ENCODE data around the gene AXDND1. TPM values are rescaled to one million over a fixed set of nuclear protein-coding genes. Genes with fewer than 3 reads are reported as not detected.

The AXDND1 gene
- total RNA-seq, 2 donors from 2014 or later, result 3.6 TPM; not detected in 1

DNA sequence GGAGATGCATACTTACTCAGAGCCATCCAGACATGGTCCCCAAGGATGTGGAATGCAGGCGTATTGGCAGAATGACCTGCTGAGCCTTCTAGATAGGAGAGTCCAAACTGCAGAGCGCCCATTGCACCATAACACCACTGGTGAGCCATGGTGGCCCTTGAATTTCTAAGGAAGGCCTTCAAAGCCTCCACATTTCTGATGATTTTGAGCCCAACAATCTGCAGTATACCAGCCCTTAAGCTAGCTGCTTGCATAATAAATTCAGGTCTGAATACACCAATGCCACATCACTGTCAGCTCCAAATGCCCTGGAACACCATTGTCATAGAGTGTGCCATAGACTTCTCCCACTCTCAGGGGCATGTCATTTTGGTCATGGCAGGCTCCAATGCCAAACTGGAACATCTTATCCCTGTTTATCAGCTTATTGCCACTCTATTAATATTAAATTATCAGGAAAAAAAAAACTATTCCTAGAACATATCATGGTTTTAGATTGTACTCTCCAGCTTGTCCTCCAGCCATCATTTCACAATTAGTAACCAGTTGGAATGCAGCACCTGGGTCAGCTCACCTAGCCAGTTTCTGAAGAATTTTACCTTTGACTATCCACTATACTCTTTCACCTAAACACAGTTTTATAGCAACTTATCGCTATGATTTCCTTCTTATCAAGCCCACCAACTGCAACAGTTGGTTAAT lies 183.0 kb downstream of the AXDND1 start:
- ATAC-seq (no peak), DNase-seq (no peak)
- Histone ChIP-seq H3K9me3 (no peaks in the 10 kb centered on the region), H3K27me3 (no peaks in the 10 kb centered on the region), H3K4me3 (no peak overlapping the region), H3K27ac (no peak overlapping the region), H3K36me3 (replicated peaks in 1 of 2; ENCODE audit: insufficient read depth in 1 of 2, low read depth in 2 of 2) (no peaks in the 10 kb centered on the region), H3K4me1 (peaks cover 5% of the 10 kb centered on the region)
- WGBS, 2 donors, result 48 to 69% methylated on average over 3 of the region's 3 CpGs
- TF ChIP-seq, protein P1, sequence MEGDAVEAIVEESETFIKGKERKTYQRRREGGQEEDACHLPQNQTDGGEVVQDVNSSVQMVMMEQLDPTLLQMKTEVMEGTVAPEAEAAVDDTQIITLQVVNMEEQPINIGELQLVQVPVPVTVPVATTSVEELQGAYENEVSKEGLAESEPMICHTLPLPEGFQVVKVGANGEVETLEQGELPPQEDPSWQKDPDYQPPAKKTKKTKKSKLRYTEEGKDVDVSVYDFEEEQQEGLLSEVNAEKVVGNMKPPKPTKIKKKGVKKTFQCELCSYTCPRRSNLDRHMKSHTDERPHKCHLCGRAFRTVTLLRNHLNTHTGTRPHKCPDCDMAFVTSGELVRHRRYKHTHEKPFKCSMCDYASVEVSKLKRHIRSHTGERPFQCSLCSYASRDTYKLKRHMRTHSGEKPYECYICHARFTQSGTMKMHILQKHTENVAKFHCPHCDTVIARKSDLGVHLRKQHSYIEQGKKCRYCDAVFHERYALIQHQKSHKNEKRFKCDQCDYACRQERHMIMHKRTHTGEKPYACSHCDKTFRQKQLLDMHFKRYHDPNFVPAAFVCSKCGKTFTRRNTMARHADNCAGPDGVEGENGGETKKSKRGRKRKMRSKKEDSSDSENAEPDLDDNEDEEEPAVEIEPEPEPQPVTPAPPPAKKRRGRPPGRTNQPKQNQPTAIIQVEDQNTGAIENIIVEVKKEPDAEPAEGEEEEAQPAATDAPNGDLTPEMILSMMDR (IDR thresholded peaks at IDR 0.05), result no peak
- TF ChIP-seq POLR2A (IDR thresholded peaks at IDR 0.05), result no peak
- intact Hi-C loops (cut with DNase I), result no loop called here

DNA sequence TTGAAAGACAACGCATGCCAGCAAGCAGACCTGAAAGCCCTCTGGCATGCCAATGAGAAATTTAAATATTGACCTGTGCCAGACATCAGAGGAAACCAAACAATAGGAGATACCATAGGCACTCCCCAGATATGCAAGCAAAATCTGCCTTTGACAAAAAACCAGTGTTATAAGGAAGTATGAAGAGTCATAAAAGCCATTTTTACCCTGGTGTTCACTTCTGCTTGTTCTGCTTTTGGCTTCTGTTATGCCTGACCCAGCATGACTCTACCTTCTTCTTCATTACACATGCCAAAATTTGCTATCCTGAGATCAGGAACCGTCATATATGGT lies 183.6 kb downstream of the AXDND1 start:
- Histone ChIP-seq H3K27me3 (no peaks in the 10 kb centered on the region), H3K9me3 (no peaks in the 10 kb centered on the region), H3K27ac (no peak overlapping the region), H3K4me1 (peaks cover 5% of the 10 kb centered on the region), H3K36me3 (replicated peaks in 1 of 2; ENCODE audit: insufficient read depth in 1 of 2, low read depth in 2 of 2) (no peaks in the 10 kb centered on the region), H3K4me3 (no peak overlapping the region)
- no peak for ATAC-seq
- 39 to 55% methylated on average over 2 of the region's 2 CpGs for WGBS, 2 donors
- DNase-seq, result no peak
- no peak for TF ChIP-seq POLR2A (IDR thresholded peaks at IDR 0.05)
- TF ChIP-seq, protein P1 (IDR thresholded peaks at IDR 0.05), result no peak
- intact Hi-C loops (cut with DNase I), result no loop called here

DNA sequence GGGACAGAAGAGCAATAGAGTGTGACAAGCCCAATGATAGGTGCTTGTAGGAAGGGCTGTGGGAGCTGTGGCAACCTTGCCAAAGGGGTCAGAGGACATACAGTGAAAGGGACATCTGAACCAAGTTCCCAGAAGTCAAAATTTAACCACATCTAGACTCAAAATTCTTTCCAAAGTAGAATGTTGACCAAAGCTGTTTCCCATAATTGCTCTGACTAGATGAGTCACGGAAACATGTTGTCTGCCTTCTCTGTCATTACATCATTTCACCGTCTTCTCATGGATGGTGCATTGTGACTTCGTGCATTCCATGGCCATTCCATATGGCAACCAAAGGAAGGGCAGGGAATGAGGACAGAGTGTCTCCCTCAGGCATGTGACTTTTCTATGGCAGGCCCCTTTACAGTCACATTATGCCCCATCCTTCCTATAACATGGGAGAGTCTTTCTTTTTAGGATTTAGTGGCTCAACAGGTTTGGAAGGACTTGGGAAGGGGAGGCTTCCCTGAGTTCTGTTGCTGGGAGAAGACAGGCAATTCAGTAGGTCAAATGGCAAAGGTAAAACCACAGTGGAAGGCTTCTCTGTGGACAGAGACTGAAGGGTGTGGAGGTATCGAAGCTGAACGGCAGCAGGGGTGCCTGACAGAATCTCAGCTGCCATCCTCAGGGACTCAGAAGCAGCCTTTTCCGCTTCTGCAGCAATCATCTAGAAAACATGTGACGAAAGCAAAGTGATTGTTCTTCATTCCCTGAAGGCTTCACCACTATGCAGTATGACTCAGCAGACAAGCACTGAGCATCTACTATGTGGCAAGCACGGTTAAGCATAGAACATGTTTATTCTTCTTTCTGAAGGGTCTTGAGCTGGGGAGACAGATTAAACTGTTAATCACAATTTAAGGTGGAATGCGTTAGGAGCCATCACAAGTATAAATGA lies 185.2 kb downstream of the AXDND1 start:
- intact Hi-C loops (cut with DNase I), result no loop called here
- Histone ChIP-seq H3K4me3 (no peak overlapping the region), H3K36me3 (replicated peaks in 1 of 2; ENCODE audit: insufficient read depth in 1 of 2, low read depth in 2 of 2) (no peaks in the 10 kb centered on the region), H3K27me3 (no peaks in the 10 kb centered on the region), H3K4me1 (peaks cover 5% of the 10 kb centered on the region), H3K9me3 (no peaks in the 10 kb centered on the region), H3K27ac (no peak overlapping the region)
- WGBS, 2 donors, result 71 to 72% methylated on average over 9 of the region's 9 CpGs
- ATAC-seq (no peak), DNase-seq (no peak)
- TF ChIP-seq, protein P1 (IDR thresholded peaks at IDR 0.05), result no peak
- TF ChIP-seq POLR2A (IDR thresholded peaks at IDR 0.05), result no peak

DNA sequence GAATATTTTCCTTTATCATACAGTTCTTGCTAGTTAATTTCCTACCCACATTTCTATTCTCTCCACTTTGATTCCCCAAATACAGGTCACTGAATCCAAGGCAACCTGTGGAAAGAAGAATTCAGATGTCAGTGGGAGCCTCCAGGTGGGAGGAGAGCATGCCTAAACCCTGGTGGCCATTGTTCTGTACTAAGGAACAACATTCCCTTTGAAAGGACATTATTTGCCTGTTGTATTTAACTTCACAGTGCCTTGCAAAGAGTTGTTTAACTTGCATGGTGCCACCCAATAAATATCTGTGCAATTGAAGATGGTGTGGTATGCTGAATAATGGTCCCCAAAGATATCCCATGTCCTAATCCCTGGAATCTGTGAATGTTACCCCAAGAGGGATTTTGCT lies 188.7 kb downstream of the AXDND1 start:
- Histone ChIP-seq H3K9me3 (no peaks in the 10 kb centered on the region), H3K36me3 (replicated peaks in 1 of 2; ENCODE audit: insufficient read depth in 1 of 2, low read depth in 2 of 2) (no peaks in the 10 kb centered on the region), H3K27me3 (no peaks in the 10 kb centered on the region), H3K27ac (no peak overlapping the region), H3K4me3 (no peak overlapping the region), H3K4me1 (peaks cover 2% of the 10 kb centered on the region)
- intact Hi-C loops (cut with DNase I), result no loop called here
- DNase-seq, result no peak
- ATAC-seq, result no peak
- TF ChIP-seq POLR2A (IDR thresholded peaks at IDR 0.05), result no peak
- TF ChIP-seq, protein P1 (IDR thresholded peaks at IDR 0.05), result no peak
